CD4-positive, alpha-beta T cell treated with Interleukin-1 beta for 1 hour (primary cell): ENCODE results near the gene AKT2.

Source experiments
- DNase-seq, 2 donors: peaks; one replicate each; pipeline ENCODE4 v3.0.0-alpha.2; 2020 to 2022

Gene AKT2

GRCh38 chr19:40272261-40272660 is 12.9 kb downstream of the AKT2 start:
- DNase-seq, result no peak

DNA sequence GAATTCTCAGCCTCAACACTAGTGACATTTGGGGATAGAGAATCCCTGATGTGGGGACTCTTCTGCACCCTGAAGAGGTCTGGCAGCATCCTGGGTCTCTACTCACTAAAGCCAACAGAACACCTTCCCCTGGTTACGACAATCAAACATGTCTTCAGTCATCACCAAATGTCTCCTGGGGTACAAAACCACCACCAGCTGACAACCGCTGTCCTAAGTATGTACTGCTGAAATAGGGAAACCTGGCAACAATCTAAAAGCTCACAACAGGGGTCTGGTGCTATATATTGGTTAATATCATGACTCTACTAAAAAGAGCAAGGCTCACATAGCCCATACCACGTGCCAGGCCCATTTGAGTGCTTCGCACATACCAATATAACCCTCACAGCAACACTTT is 13.4 kb downstream of the AKT2 start:
- DNase-seq, result no peak

- DNase-seq, result no peak
These were observed 14.6 kb downstream of the AKT2 start for GRCh38 chr19:40270362-40271089.

DNA sequence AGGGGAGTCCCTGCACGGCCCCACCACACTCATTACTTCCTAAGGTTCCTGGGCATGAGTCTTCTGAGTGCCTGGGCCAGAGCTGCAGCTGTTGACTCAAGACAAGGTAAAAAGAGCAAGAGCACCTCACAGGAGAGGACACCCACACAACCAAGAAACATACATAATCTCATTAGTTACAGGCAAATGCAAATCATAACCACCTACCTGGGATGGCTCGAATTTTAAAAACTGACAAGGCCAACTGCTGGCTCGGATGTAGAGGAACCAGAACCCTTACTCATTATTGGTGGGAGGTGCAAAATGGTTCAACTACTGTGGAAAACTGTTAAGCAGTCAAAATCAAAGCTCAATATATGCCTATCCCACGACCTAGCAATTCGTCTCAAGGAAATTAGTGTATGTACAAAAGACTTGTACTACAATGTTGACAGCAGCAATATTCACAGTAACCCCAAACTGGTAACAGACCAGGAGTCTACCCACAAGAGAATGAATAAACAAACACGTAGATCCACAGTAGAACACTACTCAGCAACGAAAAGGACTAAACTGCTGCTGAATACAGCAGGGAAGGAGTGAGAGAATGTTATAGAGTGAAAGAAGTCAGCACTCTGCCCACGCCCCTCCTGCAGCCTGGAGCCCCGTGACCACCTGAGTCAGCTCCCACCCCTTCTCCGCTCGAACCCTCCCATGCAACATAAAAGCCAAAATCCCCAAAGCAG is 15.8 kb downstream of the AKT2 start:
- no peak for DNase-seq

DNA sequence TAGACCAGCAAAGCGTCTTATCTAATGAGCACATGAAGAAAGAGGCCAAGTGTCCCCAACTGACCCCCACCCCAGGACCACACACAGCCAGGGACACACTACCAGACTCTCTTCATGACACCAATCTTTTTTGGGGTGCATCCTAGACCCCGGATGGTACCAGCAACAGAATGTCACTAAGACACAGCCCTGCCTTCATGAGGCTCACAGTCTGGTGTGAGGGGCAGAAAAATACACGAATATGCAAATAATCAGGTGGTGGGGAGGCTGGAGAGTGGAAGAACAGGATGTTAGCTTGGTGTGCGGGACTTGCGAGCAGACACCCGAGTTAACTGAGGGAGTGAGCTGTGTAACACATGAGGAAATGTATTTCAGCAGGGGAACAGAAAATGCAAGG is 17.5 kb downstream of the AKT2 start:
- no peak for DNase-seq

- DNase-seq, result no peak
These were observed 18.1 kb downstream of the AKT2 start for GRCh38 chr19:40266912-40267600.

DNA sequence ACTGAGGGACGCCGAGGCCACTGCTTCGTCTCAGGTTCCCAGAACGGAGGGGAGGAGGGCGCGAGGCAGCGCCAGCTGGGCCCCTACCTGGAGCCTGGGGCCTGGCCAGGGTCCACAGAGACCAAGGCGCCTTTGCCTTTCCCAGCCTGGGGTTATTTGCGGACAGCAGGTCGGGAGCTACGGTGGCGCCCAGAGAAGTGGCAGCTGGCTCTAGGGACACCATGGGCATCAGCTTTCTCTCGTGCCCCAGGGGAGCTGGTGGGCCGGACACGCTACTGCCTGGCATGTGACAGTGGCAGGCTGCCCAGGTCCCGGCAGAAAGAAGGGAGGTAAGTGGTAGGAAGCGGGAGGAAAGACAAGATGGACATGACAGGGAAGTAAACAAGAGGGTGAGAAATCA is 19.0 kb downstream of the AKT2 start:
- DNase-seq, result no peak

DNA sequence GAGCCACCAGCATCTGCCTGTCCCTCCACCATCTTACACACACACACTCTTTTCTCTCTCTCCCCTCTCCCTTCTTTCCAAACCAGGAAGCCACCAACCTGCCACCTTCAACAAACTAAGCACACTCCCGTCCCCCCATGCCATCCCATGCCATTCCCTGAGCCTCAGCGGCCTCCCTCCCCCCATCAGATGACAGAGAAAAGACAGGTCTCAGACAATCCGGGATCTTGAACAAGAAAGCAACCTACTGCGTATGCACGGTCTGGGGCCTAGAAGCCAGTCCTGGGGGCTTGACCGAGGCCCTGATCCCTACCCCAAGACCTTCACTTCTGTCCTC is 19.4 kb downstream of the AKT2 start:
- no peak for DNase-seq

DNA sequence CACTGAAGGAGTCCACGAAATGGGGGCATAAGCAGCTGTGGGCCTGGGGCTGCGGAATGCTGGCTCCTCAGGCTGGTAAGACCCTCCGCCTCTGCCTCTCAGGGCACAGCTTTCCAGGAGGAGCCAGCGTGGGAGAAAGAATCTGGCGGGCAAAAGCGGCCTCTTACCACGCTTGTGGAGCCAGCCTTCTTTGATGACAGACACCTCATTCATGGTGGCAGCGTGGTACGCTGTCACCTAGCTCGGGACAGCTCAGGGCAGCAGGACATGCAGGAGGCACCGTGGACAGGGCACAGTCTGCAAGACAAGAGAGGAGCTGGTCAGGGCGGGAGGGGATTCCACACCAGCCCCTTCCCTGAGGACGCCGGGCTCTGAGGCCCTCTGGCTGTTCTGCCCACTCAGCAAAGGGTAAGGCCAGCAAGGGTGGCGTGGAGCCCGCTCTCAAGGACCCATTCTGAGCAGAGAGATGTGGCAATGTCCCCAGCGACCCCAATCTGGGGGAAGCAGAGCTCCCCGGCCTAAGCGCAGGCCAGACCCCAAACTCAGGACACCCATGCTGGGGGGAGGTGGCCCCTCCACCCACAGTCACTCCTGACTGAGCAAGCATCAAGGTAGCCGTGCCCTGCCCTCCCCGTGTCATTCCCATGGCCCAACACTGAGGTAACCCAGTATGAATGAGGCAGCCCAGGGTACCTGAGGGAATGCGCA is 19.9 kb downstream of the AKT2 start:
- no peak for DNase-seq

- no peak for DNase-seq
These were observed 20.7 kb downstream of the AKT2 start for GRCh38 chr19:40264314-40265054.

DNA sequence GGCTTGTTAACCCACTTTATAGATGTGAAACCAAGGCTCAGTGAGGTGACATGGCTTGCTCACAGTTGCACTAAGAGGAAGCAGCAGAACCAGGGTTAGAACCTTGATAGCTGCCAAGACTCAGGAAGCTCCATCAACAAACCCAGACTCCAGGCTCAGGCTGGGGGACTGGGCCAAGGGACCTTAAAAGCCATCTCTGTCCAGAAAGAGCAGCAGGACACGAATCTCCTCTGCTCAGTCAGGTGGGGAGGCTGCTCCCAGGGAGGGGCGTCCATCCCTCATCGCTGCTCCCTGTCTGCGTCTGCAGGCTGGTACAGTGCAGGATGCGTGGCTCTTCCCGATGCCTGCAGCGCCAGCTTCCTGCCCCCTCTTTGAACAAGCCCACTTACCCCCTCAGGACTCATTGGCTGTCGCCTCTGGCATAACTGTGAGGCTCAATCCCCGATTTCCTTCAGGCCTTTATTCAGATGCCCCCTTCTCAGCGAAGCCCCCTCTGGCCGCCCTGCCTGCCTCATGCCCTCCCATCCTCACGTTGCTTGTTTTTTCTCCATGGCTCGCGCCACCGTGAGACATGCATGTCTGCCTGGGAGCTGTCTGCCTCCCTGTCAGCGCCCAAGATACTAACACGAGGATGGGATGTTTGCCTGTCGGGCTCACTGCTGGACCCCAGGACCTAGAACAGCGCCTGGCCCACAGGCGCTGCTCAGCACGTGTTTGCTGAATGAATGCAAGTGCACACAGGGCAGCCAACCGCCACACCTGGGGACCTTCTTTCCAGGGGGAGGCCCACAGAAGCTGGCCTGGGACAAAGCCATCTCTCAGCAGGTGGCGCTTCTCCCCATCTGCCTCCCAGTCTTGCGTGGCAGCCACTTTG is 21.5 kb downstream of the AKT2 start:
- DNase-seq, result no peak

GRCh38 chr19:40262422-40262821 is 22.7 kb downstream of the AKT2 start:
- no peak for DNase-seq

DNA sequence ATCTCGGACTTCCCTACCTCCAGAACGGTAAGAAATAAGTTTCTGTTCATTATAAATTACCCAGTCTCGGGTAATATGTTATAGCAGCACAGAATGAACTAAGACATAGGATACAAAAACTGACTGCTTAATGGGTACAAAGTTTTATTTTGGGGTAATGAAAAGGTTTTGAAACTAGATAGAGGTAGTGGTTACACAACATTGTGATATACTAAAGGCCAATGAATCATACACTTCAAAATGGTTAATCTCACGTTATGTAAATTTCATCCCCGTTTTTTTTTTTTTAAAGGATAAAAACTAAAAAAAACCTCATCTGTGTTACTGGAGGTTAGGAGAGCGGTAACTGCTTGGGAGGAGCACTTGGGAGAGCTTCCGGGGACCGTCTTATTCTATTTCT is 23.5 kb downstream of the AKT2 start:
- no peak for DNase-seq

GRCh38 chr19:40257096-40257517 is 28.0 kb downstream of the AKT2 start:
- no peak for DNase-seq

DNA sequence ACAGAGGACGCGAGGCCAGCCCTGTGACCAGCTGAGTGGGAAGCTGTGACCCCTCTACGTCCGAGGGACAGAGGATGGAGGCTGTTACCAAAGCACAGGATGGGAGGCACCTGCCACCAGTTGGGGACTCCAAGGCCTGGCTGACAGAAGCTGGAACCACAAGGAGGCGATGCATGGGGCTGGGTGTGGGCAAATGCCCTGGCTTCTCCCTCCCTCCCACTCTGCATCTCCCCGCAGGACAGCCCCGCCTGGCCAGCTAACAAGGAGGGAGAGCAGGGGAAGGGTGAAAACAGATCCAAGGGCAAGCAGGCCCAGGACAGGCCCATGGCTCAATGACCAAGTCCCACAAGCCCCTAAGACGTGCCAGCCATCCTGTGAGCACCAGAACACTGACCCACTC is 28.6 kb downstream of the AKT2 start:
- DNase-seq, result no peak

DNA sequence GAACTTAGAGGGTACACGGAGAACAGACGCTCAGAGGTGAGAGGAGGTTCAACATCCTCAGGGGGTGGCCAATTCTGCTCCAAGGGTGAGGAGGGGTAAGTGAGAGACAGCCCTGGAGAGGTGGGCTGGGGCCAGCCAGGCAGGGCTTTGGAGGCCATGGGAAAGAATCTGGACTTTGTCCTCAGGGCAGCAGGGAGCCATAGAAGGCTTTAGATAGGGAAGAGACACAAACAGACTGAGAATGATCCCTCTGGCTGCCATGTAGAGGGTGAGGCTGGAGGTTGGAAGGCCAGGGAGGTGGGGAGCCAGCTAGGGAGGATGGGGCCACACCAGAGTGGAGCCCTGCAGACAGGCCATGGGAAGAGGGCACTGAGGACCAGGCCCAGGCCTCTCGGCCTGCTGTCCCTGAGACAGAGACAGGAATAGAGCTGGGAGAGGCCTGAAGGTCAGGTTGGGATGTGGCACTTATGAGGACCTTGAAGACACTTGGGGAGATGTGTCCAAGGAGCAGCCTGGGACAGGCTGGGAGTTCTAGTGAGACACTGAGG is 29.5 kb downstream of the AKT2 start:
- DNase-seq, result no peak

- no peak for DNase-seq
These were observed 30.3 kb downstream of the AKT2 start for GRCh38 chr19:40254714-40255418.

DNA sequence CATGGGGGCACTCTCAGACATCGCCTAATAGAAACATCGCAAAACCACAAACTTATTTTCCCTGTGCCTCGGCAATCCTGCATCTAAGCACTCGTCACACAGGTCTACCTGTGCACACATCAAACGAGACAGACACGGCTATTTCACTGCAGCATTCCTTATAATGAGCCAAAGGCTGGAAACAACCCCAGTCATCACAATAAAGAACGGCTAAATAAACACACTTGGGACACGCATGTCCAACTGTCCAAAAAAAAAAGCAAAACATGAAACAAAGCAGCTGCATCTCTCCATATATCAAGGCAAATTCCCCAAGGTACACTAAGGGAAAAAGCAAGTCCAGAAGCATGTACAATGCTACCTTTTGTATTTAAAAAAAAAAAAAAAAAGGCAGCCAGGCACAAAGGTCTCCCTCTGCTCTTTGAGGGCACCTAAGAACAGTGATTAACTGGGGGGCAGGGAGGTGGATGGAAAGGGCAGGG is 31.5 kb downstream of the AKT2 start:
- no peak for DNase-seq

DNA sequence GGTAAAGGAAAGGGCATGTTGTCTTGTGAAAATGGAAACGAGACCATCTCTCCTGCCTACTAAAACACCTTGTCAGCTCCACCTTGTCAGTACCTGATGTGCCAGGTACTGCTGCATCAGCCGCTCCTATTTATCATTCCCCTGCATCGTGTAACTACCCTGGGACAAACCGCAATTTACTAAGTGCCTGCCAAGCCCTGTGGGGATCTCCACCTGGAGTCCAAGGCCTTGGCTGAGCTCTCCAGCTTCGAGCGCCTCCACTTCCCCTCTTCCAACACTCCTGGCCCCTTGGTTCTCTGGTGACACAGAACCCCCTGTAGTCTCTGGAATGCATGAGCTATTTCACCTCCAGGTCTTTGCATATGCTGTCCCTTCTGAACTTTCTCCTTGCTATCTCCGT is 32.8 kb downstream of the AKT2 start:
- DNase-seq, result no peak

DNA sequence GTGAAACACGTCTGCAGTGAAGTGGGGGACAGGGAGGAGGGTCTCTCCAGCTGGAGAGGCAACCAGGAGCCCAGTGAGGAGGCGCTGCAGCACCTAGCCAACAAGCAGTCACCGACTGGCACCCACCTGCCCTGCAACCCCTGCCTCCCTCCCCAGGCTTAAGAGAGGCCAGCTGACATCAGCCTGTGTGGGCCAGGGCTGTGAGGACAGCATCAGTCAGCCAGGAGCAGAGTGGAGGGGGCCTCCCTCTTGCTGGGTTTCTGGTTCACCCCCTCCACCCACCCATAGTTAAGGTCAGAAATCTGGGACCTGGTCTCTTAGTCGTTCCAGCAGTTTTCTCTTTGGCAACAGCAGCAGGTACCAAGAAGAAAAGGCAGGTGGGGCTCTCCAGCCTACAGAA is 33.2 kb downstream of the AKT2 start:
- DNase-seq, result no peak

DNA sequence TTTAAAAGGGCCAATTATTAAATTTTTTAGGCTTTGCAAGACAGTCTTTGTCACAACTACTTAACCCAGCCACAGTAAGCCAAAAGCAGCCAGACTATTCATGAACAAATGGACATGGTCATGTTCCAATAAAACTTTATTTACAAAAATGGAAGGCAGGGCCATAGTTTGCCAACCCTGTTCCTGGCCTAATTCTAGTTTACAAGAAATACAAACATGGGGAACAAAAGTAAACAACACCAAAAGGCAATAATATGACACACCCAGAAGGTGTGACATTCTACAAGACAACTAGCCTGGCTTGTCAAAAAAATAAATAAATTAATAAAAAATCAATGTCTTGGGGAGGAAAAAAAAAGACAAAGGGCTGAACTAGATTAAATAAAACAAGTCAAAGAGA is 33.9 kb downstream of the AKT2 start:
- no peak for DNase-seq
